Keratinocyte (primary cell): ENCODE data around the gene ZNF521.

Experiments used
- CTCF ChIP-seq, 3 experiments: IDR thresholded peaks in 1 of 3; conservative IDR thresholded peaks in 1 of 3; optimal IDR thresholded peaks in 1 of 3; 2 replicates in 2 of 3; 3 replicates in 1 of 3; pipeline versions ENCODE3 to v1.5.1; 2011; ENCODE audit warnings: low read length in 3 of 3, mild to moderate bottlenecking in 3 of 3, moderate library complexity in 2 of 3, control low read depth in 1 of 3, inconsistent platforms in 1 of 3; ENCODE audit not compliant: insufficient read depth in 2 of 3; ENCODE audit errors: extremely low read depth in 1 of 3
- EZH2 ChIP-seq: IDR thresholded peaks from one replicate; pipeline ENCODE4 v1.6.1; 2012; ENCODE audit warnings: inconsistent platforms, mild to moderate bottlenecking, low read length, moderate library complexity

GRCh38 chr18:25099895-25100294 lies 252.1 kb downstream of the ZNF521 start:
- TF ChIP-seq CTCF (optimal IDR thresholded peaks at IDR 0.05 in 1 of 3, IDR thresholded peaks at IDR 0.05 in 1 of 3, conservative IDR thresholded peaks at IDR 0.05 in 1 of 3; ENCODE audit: extremely low read depth in 1 of 3, insufficient read depth in 2 of 3, low read length in 3 of 3) (no peak), EZH2 (no peak)
